K562 (cell line): Measurements from ENCODE around the gene B4GALNT3. TPM values are rescaled to one million over a fixed set of nuclear protein-coding genes. Genes with fewer than 3 reads are reported as not detected.
A peak's percentile ranks its signal among the peaks of the same experiment; 100 is the strongest.

Experiments used
- CBX5 ChIP-seq: IDR thresholded peaks from 2 replicates; pipeline ENCODE4 v1.6.1; 2014; ENCODE audit warnings: low read depth, borderline replicate concordance
- GTF2F1 ChIP-seq: IDR thresholded peaks from 2 replicates; pipeline ENCODE4 v1.6.1; 2011; ENCODE audit warnings: low read depth, low read length, improper control_type of control experiment
- HDAC3 ChIP-seq: fragments of 450-650 bp; IDR thresholded peaks from 2 replicates; pipeline ENCODE4 v1.6.1; 2018; ENCODE audit warnings: borderline replicate concordance, mild to moderate bottlenecking, moderate library complexity; ENCODE audit not compliant: partially characterized antibody
- HEY1 ChIP-seq: fragments of 250-450 bp; sonication (Bioruptor Pico); IDR thresholded peaks from 2 replicates; pipeline ENCODE4 v1.5.0; 2020; ENCODE audit warnings: mild to moderate bottlenecking, moderate library complexity, borderline replicate concordance
- KDM1A ChIP-seq, 2 experiments: fragments of 450-650 bp; IDR thresholded peaks; 2 replicates each; pipeline ENCODE4 v1.6.1; 2016; ENCODE audit warnings: mild to moderate bottlenecking in 2 of 2
- SAP30 ChIP-seq: fragments of 200-600 bp; sonication (generic); IDR thresholded peaks from 2 replicates; pipeline ENCODE4 v1.6.1; 2012; ENCODE audit warnings: borderline replicate concordance, low read depth, mild to moderate bottlenecking, moderate library complexity, low read length, control low read depth, inconsistent platforms; ENCODE audit not compliant: insufficient read depth, poor library complexity, severe bottlenecking
- SMARCA4 ChIP-seq: fragments of 450-650 bp; IDR thresholded peaks from 2 replicates; pipeline ENCODE4 v1.6.1; 2016
- STAT5A ChIP-seq: IDR thresholded peaks from 2 replicates; pipeline ENCODE4 v1.6.1; 2012; ENCODE audit warnings: low read length, inconsistent platforms, borderline replicate concordance
- TCF7L2 ChIP-seq: fragments of 150-350 bp; IDR thresholded peaks from 2 replicates; pipeline ENCODE4 v1.6.1; 2016; ENCODE audit warnings: low read depth, mild to moderate bottlenecking, low read length, moderate library complexity
- TEAD2 ChIP-seq: fragments of 450-650 bp; IDR thresholded peaks from 2 replicates; pipeline ENCODE4 v1.6.1; 2016; ENCODE audit warnings: missing genetic modification characterization, control low read depth, missing compliant biosample characterization
- U2AF1 ChIP-seq: fragments of 200-400 bp; formaldehyde crosslinking; optimal IDR thresholded peaks from 2 replicates; pipeline ENCODE3; 2017; ENCODE audit warnings: mild to moderate bottlenecking, low read depth, low read length, moderate library complexity
- ZNF274 ChIP-seq: IDR thresholded peaks from 2 replicates; pipeline ENCODE4 v1.6.1; 2011; ENCODE audit warnings: low read depth, mild to moderate bottlenecking, low read length, moderate library complexity, borderline replicate concordance
- ZNF644 ChIP-seq: fragments of 200-800 bp; sonication (Bioruptor generic); IDR thresholded peaks from 2 replicates; pipeline ENCODE4 v1.6.1; 2016; ENCODE audit warnings: low read depth, missing genetic modification characterization, missing compliant biosample characterization
- polyA plus RNA-seq, 8 experiments: library from polyadenylated mRNA; depleted of rRNA in 4 of 8; stranded (reverse) in 5 of 8; unstranded in 3 of 8; fragments of >200 nt; fragmentation: Nextera tagmentation in 2 of 8; fragmentation: Illumina TruSeq in 1 of 8; extraction: Ambion mirVana in 2 of 8; extraction: Trizol in 1 of 8; gene quantifications; 2 replicates each; pipeline versions ENCODE4 v1.2.1 to v1.2.3, GENCODE V29; 2011 to 2014; ENCODE audit warnings: inconsistent platforms in 1 of 8, missing spikeins in 1 of 8
- total RNA-seq, 7 experiments: library from RNA; depleted of rRNA in 6 of 7; stranded (reverse); fragments of >200 nt in 6 of 7; fragmentation: Illumina TruSeq in 2 of 7; extraction: Trizol in 2 of 7; gene quantifications; 2 replicates each; pipeline versions ENCODE4 v1.2.1 to v1.2.3, GENCODE V29; 2011 to 2021; ENCODE audit warnings: low replicate concordance in 1 of 7
- TF ChIP-seq, protein P1 (sequence below): sonication (generic); formaldehyde crosslinking; IDR thresholded peaks from 2 replicates; pipeline ENCODE4 v1.8.1; 2022; ENCODE audit warnings: missing genetic modification reagents
- TF ChIP-seq, protein P2 (sequence below): fragments of 150-350 bp; IDR thresholded peaks from 2 replicates; pipeline ENCODE4 v1.6.1; 2014; ENCODE audit warnings: low read depth, mild to moderate bottlenecking, low read length, borderline replicate concordance
- TF ChIP-seq, protein P3 (sequence below): fragments of 250-450 bp; sonication (Bioruptor Pico); IDR thresholded peaks from 2 replicates; pipeline ENCODE4 v1.5.0; 2021; ENCODE audit warnings: mild to moderate bottlenecking, borderline replicate concordance

B4GALNT3 gene
- total and polyA plus RNA-seq, 9 of the 15 experiments (the other 6 are each of a cell fraction or from before 2014, with no cell fraction given), result 0.04 to 0.36 (median 0.10) TPM; not detected in 6

DNA sequence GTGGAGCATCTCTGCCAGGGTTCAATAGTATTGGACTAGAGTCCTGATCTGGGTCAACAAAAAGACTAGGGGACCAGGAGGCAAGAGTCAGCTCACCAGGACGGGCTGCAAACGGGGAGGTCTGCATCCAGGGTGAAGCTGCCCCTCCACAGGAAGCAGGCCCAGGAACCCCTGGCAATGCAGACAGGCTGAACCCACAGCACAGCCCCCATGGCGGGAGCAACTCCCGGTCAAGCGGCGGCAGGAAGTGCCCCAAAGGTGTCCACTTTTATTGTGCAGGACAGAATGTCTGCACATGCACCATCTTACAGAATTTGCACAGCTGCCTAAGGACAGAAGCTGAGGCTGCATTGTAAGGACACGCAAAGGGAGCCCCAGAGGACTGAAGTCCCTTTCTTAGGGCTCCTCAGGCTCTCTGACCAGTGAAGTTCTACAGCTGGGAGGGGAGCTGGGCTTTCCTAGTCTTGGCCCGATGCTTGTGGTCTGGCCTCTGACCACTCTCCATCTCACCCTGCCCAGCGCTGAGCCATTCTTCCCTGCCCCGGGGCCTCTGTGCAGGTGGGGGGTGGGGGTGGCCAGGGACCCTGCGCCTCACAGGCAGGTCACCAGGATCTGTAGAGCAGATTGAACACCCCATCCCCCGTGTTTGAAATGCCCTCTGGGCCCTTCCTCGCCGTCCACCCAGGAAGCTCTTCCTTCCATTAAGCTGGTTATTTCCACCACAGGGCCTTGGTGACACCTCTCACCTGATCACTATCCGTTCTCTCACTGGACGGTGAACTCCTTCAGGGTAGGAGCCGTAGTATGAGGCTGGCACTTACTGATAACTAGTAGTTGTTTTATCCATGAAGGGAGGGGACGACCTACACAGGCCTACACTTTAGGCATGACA lies 127.6 kb downstream of the B4GALNT3 start (continued):
- no peak for TF ChIP-seq HEY1
- no peak for TF ChIP-seq ZNF274
- TF ChIP-seq STAT5A, result no peak; the same call in 1 of the 2 replicates
- no peak for TF ChIP-seq U2AF1
- TF ChIP-seq, protein P1, sequence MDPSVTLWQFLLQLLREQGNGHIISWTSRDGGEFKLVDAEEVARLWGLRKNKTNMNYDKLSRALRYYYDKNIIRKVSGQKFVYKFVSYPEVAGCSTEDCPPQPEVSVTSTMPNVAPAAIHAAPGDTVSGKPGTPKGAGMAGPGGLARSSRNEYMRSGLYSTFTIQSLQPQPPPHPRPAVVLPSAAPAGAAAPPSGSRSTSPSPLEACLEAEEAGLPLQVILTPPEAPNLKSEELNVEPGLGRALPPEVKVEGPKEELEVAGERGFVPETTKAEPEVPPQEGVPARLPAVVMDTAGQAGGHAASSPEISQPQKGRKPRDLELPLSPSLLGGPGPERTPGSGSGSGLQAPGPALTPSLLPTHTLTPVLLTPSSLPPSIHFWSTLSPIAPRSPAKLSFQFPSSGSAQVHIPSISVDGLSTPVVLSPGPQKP (CRISPR knock-in tag), result no peak
- no peak for TF ChIP-seq SAP30
- TF ChIP-seq TEAD2 (tag), result no peak
- TF ChIP-seq, protein P2, sequence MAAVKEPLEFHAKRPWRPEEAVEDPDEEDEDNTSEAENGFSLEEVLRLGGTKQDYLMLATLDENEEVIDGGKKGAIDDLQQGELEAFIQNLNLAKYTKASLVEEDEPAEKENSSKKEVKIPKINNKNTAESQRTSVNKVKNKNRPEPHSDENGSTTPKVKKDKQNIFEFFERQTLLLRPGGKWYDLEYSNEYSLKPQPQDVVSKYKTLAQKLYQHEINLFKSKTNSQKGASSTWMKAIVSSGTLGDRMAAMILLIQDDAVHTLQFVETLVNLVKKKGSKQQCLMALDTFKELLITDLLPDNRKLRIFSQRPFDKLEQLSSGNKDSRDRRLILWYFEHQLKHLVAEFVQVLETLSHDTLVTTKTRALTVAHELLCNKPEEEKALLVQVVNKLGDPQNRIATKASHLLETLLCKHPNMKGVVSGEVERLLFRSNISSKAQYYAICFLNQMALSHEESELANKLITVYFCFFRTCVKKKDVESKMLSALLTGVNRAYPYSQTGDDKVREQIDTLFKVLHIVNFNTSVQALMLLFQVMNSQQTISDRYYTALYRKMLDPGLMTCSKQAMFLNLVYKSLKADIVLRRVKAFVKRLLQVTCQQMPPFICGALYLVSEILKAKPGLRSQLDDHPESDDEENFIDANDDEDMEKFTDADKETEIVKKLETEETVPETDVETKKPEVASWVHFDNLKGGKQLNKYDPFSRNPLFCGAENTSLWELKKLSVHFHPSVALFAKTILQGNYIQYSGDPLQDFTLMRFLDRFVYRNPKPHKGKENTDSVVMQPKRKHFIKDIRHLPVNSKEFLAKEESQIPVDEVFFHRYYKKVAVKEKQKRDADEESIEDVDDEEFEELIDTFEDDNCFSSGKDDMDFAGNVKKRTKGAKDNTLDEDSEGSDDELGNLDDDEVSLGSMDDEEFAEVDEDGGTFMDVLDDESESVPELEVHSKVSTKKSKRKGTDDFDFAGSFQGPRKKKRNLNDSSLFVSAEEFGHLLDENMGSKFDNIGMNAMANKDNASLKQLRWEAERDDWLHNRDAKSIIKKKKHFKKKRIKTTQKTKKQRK, result no peak
- TF ChIP-seq SMARCA4, result 0 out of 2 replicates have a peak, but pooled peaks have one; percentile 33
- peak; percentile 29 for TF ChIP-seq HDAC3
- no peak for TF ChIP-seq TCF7L2
- TF ChIP-seq, protein P3, sequence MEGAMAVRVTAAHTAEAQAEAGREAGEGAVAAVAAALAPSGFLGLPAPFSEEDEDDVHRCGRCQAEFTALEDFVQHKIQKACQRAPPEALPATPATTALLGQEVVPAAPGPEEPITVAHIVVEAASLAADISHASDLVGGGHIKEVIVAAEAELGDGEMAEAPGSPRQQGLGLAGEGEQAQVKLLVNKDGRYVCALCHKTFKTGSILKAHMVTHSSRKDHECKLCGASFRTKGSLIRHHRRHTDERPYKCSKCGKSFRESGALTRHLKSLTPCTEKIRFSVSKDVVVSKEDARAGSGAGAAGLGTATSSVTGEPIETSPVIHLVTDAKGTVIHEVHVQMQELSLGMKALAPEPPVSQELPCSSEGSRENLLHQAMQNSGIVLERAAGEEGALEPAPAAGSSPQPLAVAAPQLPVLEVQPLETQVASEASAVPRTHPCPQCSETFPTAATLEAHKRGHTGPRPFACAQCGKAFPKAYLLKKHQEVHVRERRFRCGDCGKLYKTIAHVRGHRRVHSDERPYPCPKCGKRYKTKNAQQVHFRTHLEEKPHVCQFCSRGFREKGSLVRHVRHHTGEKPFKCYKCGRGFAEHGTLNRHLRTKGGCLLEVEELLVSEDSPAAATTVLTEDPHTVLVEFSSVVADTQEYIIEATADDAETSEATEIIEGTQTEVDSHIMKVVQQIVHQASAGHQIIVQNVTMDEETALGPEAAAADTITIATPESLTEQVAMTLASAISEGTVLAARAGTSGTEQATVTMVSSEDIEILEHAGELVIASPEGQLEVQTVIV (CRISPR knock-in tag), result no peak
- no peak for TF ChIP-seq GTF2F1
- no peak for TF ChIP-seq CBX5
- TF ChIP-seq KDM1A (IDR thresholded peaks at IDR 0.05), result peak; percentile 15 to 27; a peak in 1 of 4 replicates
- no peak for TF ChIP-seq ZNF644 (tag)
